Activated CD4-positive, alpha-beta T cell treated with anti-CD3 and anti-CD28 coated beads, Interleukin-2, amount 50 U/mL, for 24 hours (primary cell): Measurements from ENCODE around the gene NRAS.

Experiments used
- DNase-seq, 2 donors: peaks; one replicate each; pipeline ENCODE4 v3.0.0-alpha.2; 2020; ENCODE audit warnings: low read depth in 1 of 2, low spot score in 1 of 2

The NRAS gene

DNA sequence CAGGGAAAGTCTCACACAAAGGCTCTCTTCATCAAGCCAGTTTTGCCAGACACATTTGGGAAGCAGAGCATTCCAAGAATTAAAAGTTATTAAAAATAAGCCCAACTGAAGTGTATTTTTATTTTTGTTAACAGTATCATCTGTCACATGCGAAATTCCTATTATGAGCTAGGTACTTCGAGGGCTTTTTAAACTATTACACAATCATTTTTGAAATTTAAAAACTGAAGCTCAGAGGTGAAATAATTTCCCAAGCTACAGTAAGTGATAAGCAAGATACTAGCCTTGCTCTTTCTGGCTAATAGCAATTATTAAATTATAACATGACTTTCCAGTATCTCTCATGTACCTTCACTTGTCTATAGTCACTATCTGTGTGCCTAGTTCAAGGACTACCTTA lies 12.0 kb upstream of the NRAS start:
- DNase-seq, result no peak

- DNase-seq, result no peak
These were observed 8.7 kb upstream of the NRAS start for GRCh38 chr1:114725230-114725629.

GRCh38 chr1:114723915-114724314 lies 7.3 kb upstream of the NRAS start:
- DNase-seq, result no peak

GRCh38 chr1:114723457-114723856 lies 6.9 kb upstream of the NRAS start:
- DNase-seq, result no peak

GRCh38 chr1:114720492-114720891 lies 3.9 kb upstream of the NRAS start:
- DNase-seq, result no peak

DNA sequence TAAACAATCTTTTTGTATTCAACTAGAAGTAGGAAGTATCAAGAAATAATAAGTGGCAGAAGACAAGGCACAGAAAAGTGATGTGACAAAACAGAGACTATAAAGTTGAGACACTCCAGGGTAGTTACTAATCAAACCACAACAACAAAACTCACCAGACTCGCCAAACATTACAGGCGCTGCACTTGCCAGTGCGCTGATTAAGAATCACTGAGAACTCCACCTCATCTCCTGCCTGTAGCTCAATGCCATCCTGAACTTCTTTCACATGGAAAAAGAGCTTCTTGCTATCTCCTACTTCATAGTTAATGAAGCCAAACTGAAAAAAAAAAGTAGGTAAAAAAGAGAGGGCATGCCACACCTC lies 2.8 kb upstream of the NRAS start:
- DNase-seq, result no peak

GRCh38 chr1:114718661-114719423 lies 2.3 kb upstream of the NRAS start:
- peak in 1 of 2 donors; percentile 18 for DNase-seq

DNA sequence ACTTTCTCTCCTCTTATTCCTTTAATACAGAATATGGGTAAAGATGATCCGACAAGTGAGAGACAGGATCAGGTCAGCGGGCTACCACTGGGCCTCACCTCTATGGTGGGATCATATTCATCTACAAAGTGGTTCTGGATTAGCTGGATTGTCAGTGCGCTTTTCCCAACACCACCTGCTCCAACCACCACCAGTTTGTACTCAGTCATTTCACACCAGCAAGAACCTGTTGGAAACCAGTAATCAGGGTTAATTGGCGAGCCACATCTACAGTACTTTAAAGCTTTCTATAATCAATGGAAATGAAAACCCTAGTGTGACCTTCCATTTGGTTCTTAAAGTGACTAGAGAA lies 643 bp downstream of the NRAS start:
- DNase-seq, result no peak

- DNase-seq, result no peak
These were observed 3.6 kb downstream of the NRAS start for GRCh38 chr1:114712977-114713376.

DNA sequence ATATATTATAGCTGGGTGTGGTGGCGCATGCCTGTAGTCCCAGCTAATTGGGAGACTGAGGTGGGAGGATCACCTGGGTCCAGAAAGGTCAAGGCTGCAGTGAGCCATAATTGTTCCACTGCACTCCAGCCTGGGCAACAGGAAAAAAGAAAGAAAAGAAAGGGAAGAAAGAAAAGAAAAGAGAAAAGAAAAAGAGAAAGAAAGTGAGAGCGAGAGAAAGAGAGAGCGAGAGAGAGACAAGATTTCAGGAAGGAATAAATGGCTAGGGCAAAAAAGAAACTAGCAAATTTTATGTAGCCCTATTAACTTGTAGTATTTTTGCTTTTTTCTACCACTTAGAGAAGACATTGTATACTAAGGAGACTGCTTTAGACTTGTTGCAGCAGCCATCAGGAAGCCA lies 6.2 kb downstream of the NRAS start:
- no peak for DNase-seq

GRCh38 chr1:114707604-114708003 lies 9.0 kb downstream of the NRAS start:
- DNase-seq, result no peak

- DNase-seq, result no peak
These were observed 13.3 kb downstream of the NRAS start for GRCh38 chr1:114703242-114703641.

- DNase-seq, result no peak
These were observed 13.8 kb downstream of the NRAS start for GRCh38 chr1:114702737-114703136.

GRCh38 chr1:114701931-114702330 lies 14.6 kb downstream of the NRAS start:
- DNase-seq, result no peak

- no peak for DNase-seq
These were observed 16.5 kb downstream of the NRAS start for GRCh38 chr1:114700036-114700600.

GRCh38 chr1:114696810-114697209 lies 19.8 kb downstream of the NRAS start:
- no peak for DNase-seq

- DNase-seq, result no peak
These were observed 21.0 kb downstream of the NRAS start, which contains the start of gene AMPD1 for GRCh38 chr1:114695430-114696058. Gene AMPD1, minus strand, starts transcription at chr1:114695546. Its CDS starts 75 bp downstream, at chr1:114695471.

DNA sequence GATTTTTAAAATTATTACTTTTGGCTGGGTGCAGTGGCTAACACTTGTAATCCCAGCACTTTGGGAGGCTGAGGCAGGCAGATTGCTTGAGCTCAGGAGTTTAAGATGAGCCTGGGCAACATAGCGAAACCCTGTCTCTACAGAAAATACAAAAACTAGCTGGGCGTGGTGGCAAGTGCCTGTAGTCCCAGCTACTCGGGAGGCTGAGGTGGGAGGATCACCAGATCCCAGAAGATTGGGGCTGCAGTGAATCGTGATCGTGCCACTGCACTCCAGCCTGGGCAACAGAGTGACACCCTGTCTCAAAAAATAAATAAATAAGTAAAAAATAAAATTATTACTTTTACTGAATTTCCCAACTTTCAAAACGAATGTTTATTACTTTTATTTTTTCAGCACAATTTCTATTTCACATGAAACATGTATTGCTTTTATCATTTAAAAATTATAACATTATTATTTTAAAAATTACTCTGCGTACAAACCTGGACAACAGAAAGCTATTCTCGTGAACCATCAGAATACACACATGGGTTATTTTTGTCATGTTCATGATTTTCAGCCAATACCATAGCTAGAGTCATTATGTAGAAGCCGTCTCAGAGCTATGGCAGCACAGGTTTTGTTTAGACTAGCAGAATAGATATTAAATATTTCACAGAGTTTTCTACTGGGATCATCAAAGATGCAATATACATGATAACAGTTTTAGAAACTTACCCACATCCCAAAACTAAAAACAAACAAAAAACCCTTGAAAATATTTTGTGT lies 21.8 kb downstream of the NRAS start:
- no peak for DNase-seq

GRCh38 chr1:114692947-114693346 lies 23.6 kb downstream of the NRAS start:
- no peak for DNase-seq

GRCh38 chr1:114691061-114691460 lies 25.5 kb downstream of the NRAS start:
- DNase-seq, result no peak

GRCh38 chr1:114690148-114690547 lies 26.4 kb downstream of the NRAS start:
- DNase-seq, result no peak

DNA sequence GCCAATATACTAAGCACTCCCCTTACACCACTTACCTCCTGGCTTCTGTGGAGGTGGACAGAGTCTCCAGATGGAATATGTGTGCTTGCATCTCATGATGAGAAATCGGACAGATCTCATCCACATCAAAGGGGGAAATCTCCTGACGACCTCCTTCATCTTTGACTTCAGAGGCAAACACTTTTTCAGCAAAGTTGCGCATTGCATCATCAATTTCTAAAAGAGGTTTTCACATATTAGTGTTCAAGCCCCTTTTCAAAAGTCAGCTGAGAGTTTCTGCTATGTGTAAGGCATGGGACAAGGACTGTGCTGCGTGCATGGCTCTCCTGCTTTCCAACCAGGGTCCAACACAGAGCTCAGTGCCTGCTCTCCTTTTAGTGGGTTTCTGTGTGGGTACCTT lies 28.0 kb downstream of the NRAS start:
- DNase-seq, result no peak
